Colonic mucosa (tissue), 4 donors: ENCODE results near the gene CADPS2. TPM values are rescaled to one million over a fixed set of nuclear protein-coding genes. Genes with fewer than 3 reads are reported as not detected.
"Not testable (repeated sequence)": the region's sequence is repeated elsewhere in the genome, so short reads cannot be mapped to it uniquely, and the experiment has no call there.

Experiments
- DNase-seq: peaks from one replicate; pipeline ENCODE4 v3.0.0-alpha.2; 2020
- H3K27ac ChIP-seq: fragments of 200-600 bp; one replicate; pipeline ENCODE4 v1.8.0; 2021
- H3K27me3 ChIP-seq: fragments of 200-600 bp; one replicate; pipeline ENCODE4 v1.8.0; 2021
- H3K36me3 ChIP-seq: fragments of 200-600 bp; one replicate; pipeline ENCODE4 v1.8.0; 2021
- H3K4me1 ChIP-seq: fragments of 200-600 bp; one replicate; pipeline ENCODE4 v1.8.0; 2021; ENCODE audit warnings: mild to moderate bottlenecking
- H3K4me3 ChIP-seq: fragments of 200-600 bp; one replicate; pipeline ENCODE4 v1.8.0; 2021
- H3K9ac ChIP-seq, 2 donors: one replicate each; pipeline ENCODE4 v1.7.0; 2013; ENCODE audit warnings: control low read depth in 2 of 2, low read depth in 2 of 2, low read length in 2 of 2
- H3K9me3 ChIP-seq: fragments of 200-600 bp; one replicate; pipeline ENCODE4 v1.8.0; 2021
- CTCF ChIP-seq: fragments of 200-600 bp; IDR thresholded peaks from one replicate; pipeline ENCODE4 v1.8.0; 2022; ENCODE audit warnings: antibody characterized with exemption, mild to moderate bottlenecking
- intact Hi-C: fragments of 100-400 bp; cut with DNase I; formaldehyde crosslinking; loops from one replicate; pipeline ENCODE4 v1.14.1; 2022
- total RNA-seq, 2 donors: library from RNA; stranded (reverse); fragmentation: NEBNext Ultra II Directional in 1 of 2; extraction: Animal tissue kit (Norgen Biotek cat#: 25700) in 1 of 2; gene quantifications; one replicate each; pipeline ENCODE4 v1.2.1, GENCODE V29; 2021
- donor health status: healthy.
- donor health status: DM: no; HTN: no; CAD: no.
- donor health status: DM: no; HTN: no; CAD: no.

Gene CADPS2
- total RNA-seq, 2 donors from 2014 or later, result 13.6 to 15.2 TPM

- H3K27me3 ChIP-seq, result no peaks in the 10 kb centered on the region
Observed at GRCh38 chr7:122643250-122643649, 243.0 kb downstream of the CADPS2 start.

GRCh38 chr7:122638459-122638858 is 247.8 kb downstream of the CADPS2 start:
- Histone ChIP-seq H3K9ac (no peak overlapping the region), H3K9me3 (no peaks in the 10 kb centered on the region), H3K27me3 (no peaks in the 10 kb centered on the region), H3K36me3 (no peaks in the 10 kb centered on the region), H3K4me1 (no peaks in the 10 kb centered on the region), H3K4me3 (no peak overlapping the region), H3K27ac (no peak overlapping the region)
- no peak for TF ChIP-seq CTCF
- intact Hi-C loops, result no loop called here
- no peak for DNase-seq

More at GRCh38 chr7:122643250-122643649, 243.0 kb downstream of the CADPS2 start:
- Histone ChIP-seq H3K36me3 (no peaks in the 10 kb centered on the region), H3K4me1 (no peaks in the 10 kb centered on the region), H3K9me3 (no peaks in the 10 kb centered on the region), H3K9ac (no peak overlapping the region), H3K27ac (no peak overlapping the region), H3K4me3 (no peak overlapping the region)
- intact Hi-C loops, result no loop called here
- TF ChIP-seq CTCF, result no peak
- no peak for DNase-seq

GRCh38 chr7:122637784-122638183 is 248.5 kb downstream of the CADPS2 start:
- TF ChIP-seq CTCF, result no peak
- Histone ChIP-seq H3K36me3 (no peaks in the 10 kb centered on the region), H3K9ac (no peak overlapping the region), H3K9me3 (no peaks in the 10 kb centered on the region), H3K27ac (no peak overlapping the region), H3K27me3 (no peaks in the 10 kb centered on the region), H3K4me1 (no peaks in the 10 kb centered on the region), H3K4me3 (no peak overlapping the region)
- DNase-seq, result no peak
- intact Hi-C loops, result no loop called here

- H3K27ac ChIP-seq, H3K27me3 ChIP-seq, H3K4me1 ChIP-seq, H3K9ac ChIP-seq, H3K36me3 ChIP-seq, DNase-seq, H3K4me3 ChIP-seq, H3K9me3 ChIP-seq, intact Hi-C loops: not testable (repeated sequence)
Observed at GRCh38 chr7:122635481-122635880, 250.8 kb downstream of the CADPS2 start.

GRCh38 chr7:122633472-122633871 is 252.8 kb downstream of the CADPS2 start:
- intact Hi-C loops, result no loop called here
- Histone ChIP-seq H3K9ac (no peak overlapping the region), H3K36me3 (no peaks in the 10 kb centered on the region), H3K27ac (no peak overlapping the region), H3K9me3 (no peaks in the 10 kb centered on the region), H3K27me3 (no peaks in the 10 kb centered on the region), H3K4me3 (no peak overlapping the region), H3K4me1 (no peaks in the 10 kb centered on the region)
- no peak for DNase-seq
- no peak for TF ChIP-seq CTCF

GRCh38 chr7:122632238-122632637 is 254.0 kb downstream of the CADPS2 start:
- no peaks in the 10 kb centered on the region for H3K9me3 ChIP-seq
- no peaks in the 10 kb centered on the region for H3K36me3 ChIP-seq
- H3K27me3 ChIP-seq, result no peaks in the 10 kb centered on the region
- H3K9ac ChIP-seq, result no peak overlapping the region
- intact Hi-C loops, result no loop called here
- H3K4me1 ChIP-seq, result no peaks in the 10 kb centered on the region
- no peak for TF ChIP-seq CTCF
- DNase-seq, result no peak
- H3K27ac ChIP-seq, result no peak overlapping the region
- no peak overlapping the region for H3K4me3 ChIP-seq
